ENCODE results near the gene TBC1D5.

GRCh38 chr3:17231537-17232261, 510.7 kb downstream of the TBC1D5 start:
- TF ChIP-seq POLR2A (IDR thresholded peaks at IDR 0.05) (no peak), POLR2AphosphoS5 (IDR thresholded peaks at IDR 0.05) (no peak)
- TF ChIP-seq, protein P1, sequence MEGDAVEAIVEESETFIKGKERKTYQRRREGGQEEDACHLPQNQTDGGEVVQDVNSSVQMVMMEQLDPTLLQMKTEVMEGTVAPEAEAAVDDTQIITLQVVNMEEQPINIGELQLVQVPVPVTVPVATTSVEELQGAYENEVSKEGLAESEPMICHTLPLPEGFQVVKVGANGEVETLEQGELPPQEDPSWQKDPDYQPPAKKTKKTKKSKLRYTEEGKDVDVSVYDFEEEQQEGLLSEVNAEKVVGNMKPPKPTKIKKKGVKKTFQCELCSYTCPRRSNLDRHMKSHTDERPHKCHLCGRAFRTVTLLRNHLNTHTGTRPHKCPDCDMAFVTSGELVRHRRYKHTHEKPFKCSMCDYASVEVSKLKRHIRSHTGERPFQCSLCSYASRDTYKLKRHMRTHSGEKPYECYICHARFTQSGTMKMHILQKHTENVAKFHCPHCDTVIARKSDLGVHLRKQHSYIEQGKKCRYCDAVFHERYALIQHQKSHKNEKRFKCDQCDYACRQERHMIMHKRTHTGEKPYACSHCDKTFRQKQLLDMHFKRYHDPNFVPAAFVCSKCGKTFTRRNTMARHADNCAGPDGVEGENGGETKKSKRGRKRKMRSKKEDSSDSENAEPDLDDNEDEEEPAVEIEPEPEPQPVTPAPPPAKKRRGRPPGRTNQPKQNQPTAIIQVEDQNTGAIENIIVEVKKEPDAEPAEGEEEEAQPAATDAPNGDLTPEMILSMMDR (IDR thresholded peaks at IDR 0.05 in 8 of 11, conservative IDR thresholded peaks at IDR 0.05 in 3 of 11), result no peak
